Activated naive CD4-positive, alpha-beta T cell treated with anti-CD3 and anti-CD28 coated beads, Interleukin-2, amount 50 U/mL, for 24 hours (primary cell): Measurements from ENCODE around the gene NRDE2.
A peak's percentile ranks its signal among the peaks of the same experiment; 100 is the strongest.

Experiments
- H3K27ac Mint-ChIP-seq: one replicate; pipeline ENCODE4 v1.8.0; 2021; ENCODE audit warnings: mild to moderate bottlenecking, mixed read lengths
- H3K27me3 Mint-ChIP-seq: one replicate; pipeline ENCODE4 v1.8.0; 2021; ENCODE audit warnings: mixed read lengths
- H3K36me3 Mint-ChIP-seq: one replicate; pipeline ENCODE4 v1.8.0; 2021; ENCODE audit warnings: mixed read lengths
- H3K4me1 Mint-ChIP-seq: one replicate; pipeline ENCODE4 v1.8.0; 2021; ENCODE audit warnings: mixed read lengths
- H3K4me3 Mint-ChIP-seq: one replicate; pipeline ENCODE4 v1.8.0; 2021; ENCODE audit warnings: mild to moderate bottlenecking, mixed read lengths
- H3K9me3 Mint-ChIP-seq: one replicate; pipeline ENCODE4 v1.8.0; 2021; ENCODE audit warnings: mixed read lengths

The NRDE2 gene

DNA sequence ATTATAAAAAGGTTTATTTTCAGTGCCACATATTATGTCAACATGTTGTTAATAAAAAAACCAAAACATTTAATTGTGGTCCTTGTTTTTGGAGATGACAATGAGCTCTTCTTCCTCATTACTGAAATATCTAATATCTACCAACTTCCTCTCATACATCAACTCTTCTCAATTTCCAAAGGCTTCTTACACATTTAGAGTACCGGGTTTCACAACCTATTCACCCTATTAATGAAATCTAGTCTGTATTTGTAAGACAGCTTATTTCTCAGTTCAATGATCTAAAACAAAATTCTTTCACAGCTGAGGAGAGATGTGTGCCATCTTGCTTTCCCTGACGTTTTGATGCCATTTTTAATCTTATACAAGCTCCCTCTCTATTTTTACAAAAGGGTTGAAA, 14.5 kb downstream of the NRDE2 start:
- Mint-ChIP-seq H3K27ac (peak overlapping the region; percentile 79), H3K36me3 (peaks cover 28% of the 10 kb centered on the region), H3K4me3 (no peak overlapping the region), H3K4me1 (peaks cover 34% of the 10 kb centered on the region), H3K27me3 (no peaks in the 10 kb centered on the region), H3K9me3 (peaks cover 12% of the 10 kb centered on the region)

DNA sequence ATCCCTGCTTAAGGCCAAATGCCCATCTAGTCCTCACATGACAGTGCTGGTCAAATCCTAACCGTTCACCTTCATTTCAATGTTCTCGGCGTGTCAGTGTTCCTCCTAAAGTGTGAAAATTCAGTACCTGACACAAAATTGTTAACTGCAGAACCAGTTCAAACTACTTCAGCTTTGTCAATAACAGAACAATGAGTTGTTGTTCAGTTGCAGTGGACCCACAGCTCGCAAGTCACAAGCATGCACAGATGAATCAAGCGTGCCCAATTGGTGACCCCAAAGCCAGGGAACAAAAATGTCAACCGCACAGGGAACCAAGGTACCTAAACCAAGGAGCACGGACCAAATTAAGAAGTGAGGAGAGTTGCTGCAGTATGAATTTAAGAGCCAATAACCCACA, 23.2 kb downstream of the NRDE2 start:
- peaks cover 20% of the 10 kb centered on the region for H3K36me3 Mint-ChIP-seq
- H3K27ac Mint-ChIP-seq: peak overlapping the region; percentile 35
- no peak overlapping the region for H3K4me3 Mint-ChIP-seq
- no peaks in the 10 kb centered on the region for H3K4me1 Mint-ChIP-seq
- no peaks in the 10 kb centered on the region for H3K27me3 Mint-ChIP-seq
- H3K9me3 Mint-ChIP-seq: no peaks in the 10 kb centered on the region

DNA sequence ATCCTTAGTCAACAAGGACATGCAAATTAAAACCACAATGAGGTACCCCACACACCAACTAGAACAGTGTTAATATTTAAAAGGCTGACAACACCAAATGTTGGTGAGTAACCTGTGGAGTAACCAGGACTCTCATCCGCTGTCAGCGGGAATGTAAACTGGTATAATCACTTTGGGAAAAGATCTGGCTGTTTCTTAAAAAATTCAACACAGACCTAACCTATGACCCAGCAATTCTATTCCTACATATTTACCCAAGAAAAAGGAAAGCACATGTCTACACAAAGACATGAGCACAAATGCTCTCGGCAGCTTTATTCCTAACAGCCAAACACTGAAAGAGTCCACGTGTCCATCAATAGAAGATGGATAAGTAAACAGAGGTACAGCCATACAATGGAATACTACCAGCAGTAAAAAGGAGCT, 26.6 kb downstream of the NRDE2 start:
- Mint-ChIP-seq H3K27ac (no peak overlapping the region), H3K4me1 (peaks cover 22% of the 10 kb centered on the region), H3K27me3 (no peaks in the 10 kb centered on the region), H3K4me3 (no peak overlapping the region), H3K9me3 (no peaks in the 10 kb centered on the region), H3K36me3 (peaks cover 19% of the 10 kb centered on the region)

- H3K27ac Mint-ChIP-seq: no peak overlapping the region
- H3K36me3 Mint-ChIP-seq: peaks cover 16% of the 10 kb centered on the region
- no peaks in the 10 kb centered on the region for H3K27me3 Mint-ChIP-seq
- H3K4me3 Mint-ChIP-seq: no peak overlapping the region
- peaks cover 23% of the 10 kb centered on the region for H3K4me1 Mint-ChIP-seq
- H3K9me3 Mint-ChIP-seq: no peaks in the 10 kb centered on the region
These were observed 27.2 kb downstream of the NRDE2 start for GRCh38 chr14:90304502-90304901.

DNA sequence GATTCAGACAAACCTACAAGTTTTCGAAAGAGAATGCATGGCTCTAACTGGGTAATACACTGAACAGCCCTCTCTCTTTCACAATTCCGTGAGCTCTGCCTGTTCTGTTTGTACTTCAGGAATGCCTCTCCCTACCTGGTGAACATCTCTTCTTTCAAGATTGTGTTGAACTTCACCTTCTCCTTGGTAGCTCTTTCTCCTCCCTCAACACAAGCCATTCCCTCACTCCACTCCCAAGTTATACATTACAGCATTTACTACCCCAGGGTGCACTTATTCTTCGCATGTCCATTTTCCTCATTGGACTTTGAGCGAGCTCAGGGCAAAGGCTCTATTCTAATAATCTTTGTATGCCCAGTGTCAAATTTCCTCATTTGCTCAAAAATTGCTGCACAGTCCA, 28.3 kb downstream of the NRDE2 start:
- Mint-ChIP-seq H3K4me3 (no peak overlapping the region), H3K27me3 (no peaks in the 10 kb centered on the region), H3K9me3 (no peaks in the 10 kb centered on the region), H3K27ac (no peak overlapping the region), H3K36me3 (peaks cover 8% of the 10 kb centered on the region), H3K4me1 (peaks cover 23% of the 10 kb centered on the region)

DNA sequence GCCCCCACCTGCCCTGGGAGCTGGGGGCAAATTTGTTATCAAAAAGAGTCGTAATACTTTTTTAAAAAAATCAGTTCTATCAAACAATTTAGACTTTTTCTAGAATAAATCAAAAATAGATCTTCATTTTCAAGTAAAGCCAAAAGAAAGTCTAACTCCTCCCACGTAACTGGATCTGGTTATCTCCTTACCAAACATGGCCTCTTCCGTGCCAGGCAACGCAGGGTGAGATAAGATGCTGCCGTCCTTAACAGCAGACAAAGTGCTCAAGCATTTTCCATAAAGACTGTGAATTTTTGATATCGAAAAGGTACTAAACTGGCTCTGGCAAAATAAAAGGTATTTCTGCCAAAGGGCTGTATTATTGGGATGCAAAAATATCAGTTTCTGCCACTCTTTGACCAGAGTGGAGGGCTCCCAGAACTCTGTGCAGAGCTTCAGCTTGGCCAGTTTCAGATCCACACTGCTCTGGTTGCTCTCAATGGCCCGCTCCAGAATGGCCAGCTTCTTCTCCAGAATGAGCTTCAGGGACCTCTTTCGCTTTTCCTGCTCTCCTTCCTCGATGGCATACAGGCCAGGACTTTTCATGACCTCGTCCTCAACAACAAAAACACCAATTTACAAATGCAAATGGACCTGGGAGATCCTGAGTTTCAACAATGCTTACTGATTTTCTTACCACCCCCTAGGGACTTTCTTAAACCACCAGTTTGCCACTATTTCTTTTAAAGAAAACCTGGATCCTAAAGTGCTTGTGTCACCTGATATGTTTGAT, 29.0 kb downstream of the NRDE2 start:
- H3K4me1 Mint-ChIP-seq: peaks cover 23% of the 10 kb centered on the region
- no peak overlapping the region for H3K4me3 Mint-ChIP-seq
- no peaks in the 10 kb centered on the region for H3K9me3 Mint-ChIP-seq
- no peaks in the 10 kb centered on the region for H3K27me3 Mint-ChIP-seq
- no peak overlapping the region for H3K27ac Mint-ChIP-seq
- H3K36me3 Mint-ChIP-seq: peaks cover 6% of the 10 kb centered on the region

DNA sequence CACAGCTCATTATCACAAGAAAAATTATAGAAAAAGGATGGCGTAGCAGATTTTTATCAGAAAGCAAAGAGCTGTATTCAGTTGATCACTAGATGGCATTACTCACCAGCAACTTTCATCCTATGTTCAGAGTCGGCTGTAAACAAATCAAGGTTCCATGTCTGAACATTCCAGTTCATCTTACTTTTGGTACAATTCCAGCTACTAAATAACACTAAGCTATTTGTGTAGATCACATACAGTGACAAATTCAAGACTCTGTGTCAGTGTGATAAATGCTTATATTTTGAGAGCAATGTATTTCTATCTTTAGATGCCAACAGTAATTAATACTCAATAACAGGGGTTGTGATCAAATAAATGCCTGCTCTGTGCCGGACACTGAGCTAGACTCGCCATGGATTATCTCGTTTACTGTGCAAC, 30.1 kb downstream of the NRDE2 start:
- Mint-ChIP-seq H3K4me1 (peaks cover 23% of the 10 kb centered on the region), H3K36me3 (peaks cover 7% of the 10 kb centered on the region), H3K4me3 (no peak overlapping the region), H3K27me3 (no peaks in the 10 kb centered on the region), H3K27ac (peak overlapping the region; percentile 55), H3K9me3 (no peaks in the 10 kb centered on the region)

- Mint-ChIP-seq H3K9me3 (no peaks in the 10 kb centered on the region), H3K27me3 (no peaks in the 10 kb centered on the region), H3K27ac (peak overlapping the region; percentile 30), H3K4me3 (no peak overlapping the region), H3K36me3 (peaks cover 10% of the 10 kb centered on the region), H3K4me1 (peaks cover 23% of the 10 kb centered on the region)
These were observed 30.6 kb downstream of the NRDE2 start for GRCh38 chr14:90301122-90301521.

DNA sequence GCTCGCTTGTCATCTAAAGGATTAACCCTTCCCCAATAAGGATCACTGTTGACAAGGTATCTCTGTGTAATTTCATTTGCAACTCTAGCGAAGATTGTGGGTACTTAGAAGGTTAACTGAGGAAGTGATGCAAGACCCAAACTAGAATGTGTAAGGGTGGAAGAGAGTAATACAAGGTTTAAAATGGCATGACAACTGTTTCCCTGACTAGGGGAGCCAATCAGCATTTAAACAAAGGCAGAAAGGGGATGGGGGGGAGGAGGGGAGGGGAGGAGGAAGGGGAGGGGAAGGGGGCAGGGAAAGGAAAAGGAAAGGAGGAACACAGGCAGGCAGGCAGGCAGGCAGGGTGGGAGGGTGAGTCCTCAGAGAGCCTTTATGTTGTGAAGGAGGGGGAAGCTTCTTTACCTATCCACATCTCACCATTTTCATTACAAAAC, 31.1 kb downstream of the NRDE2 start:
- no peaks in the 10 kb centered on the region for H3K27me3 Mint-ChIP-seq
- H3K36me3 Mint-ChIP-seq: peaks cover 10% of the 10 kb centered on the region
- peaks cover 23% of the 10 kb centered on the region for H3K4me1 Mint-ChIP-seq
- no peaks in the 10 kb centered on the region for H3K9me3 Mint-ChIP-seq
- H3K4me3 Mint-ChIP-seq: no peak overlapping the region
- peak overlapping the region; percentile 85 for H3K27ac Mint-ChIP-seq

GRCh38 chr14:90299408-90299807, 32.3 kb downstream of the NRDE2 start:
- Mint-ChIP-seq H3K4me1 (peaks cover 23% of the 10 kb centered on the region), H3K27ac (no peak overlapping the region), H3K9me3 (no peaks in the 10 kb centered on the region), H3K4me3 (no peak overlapping the region), H3K27me3 (no peaks in the 10 kb centered on the region), H3K36me3 (peaks cover 9% of the 10 kb centered on the region)

GRCh38 chr14:90297876-90298629, 33.7 kb downstream of the NRDE2 start:
- Mint-ChIP-seq H3K27ac (peak overlapping the region; percentile 23), H3K27me3 (no peaks in the 10 kb centered on the region), H3K4me1 (peaks cover 23% of the 10 kb centered on the region), H3K9me3 (no peaks in the 10 kb centered on the region), H3K4me3 (no peak overlapping the region), H3K36me3 (peaks cover 13% of the 10 kb centered on the region)

GRCh38 chr14:90296641-90297040, 35.1 kb downstream of the NRDE2 start:
- H3K9me3 Mint-ChIP-seq: no peaks in the 10 kb centered on the region
- H3K36me3 Mint-ChIP-seq: peaks cover 13% of the 10 kb centered on the region
- H3K27ac Mint-ChIP-seq: no peak overlapping the region
- H3K27me3 Mint-ChIP-seq: no peaks in the 10 kb centered on the region
- H3K4me3 Mint-ChIP-seq: no peak overlapping the region
- H3K4me1 Mint-ChIP-seq: peaks cover 15% of the 10 kb centered on the region

DNA sequence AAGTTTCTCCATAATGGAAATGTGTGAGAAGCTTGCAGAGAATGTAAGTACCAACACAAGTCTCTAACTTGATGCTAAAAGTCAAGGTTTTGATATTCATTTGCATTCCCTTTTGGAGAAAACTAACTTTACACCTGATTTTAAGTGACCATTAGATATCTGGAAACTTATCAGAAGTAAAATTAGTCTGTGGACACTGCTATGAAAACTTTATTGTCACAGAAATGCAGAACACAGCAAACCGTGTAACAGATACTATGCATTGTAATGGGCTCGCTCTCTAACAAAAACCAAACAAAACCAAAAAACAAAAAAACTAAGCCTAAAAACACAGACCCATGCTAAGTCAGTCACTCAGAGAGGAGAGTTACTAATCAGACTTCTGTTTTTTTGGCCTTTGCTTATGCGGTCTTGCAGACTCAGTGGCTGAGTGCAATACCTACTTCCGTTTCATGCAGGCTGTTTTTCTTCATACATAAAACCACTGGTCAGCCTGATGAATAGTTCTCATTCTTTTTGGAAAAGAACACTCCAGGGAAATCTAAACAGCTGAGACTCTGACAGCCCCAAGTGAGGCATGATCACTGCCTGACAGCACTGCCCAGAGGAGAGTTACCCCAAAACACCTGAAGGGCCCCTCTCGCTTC, 35.7 kb downstream of the NRDE2 start:
- peaks cover 13% of the 10 kb centered on the region for H3K36me3 Mint-ChIP-seq
- H3K9me3 Mint-ChIP-seq: no peaks in the 10 kb centered on the region
- H3K4me3 Mint-ChIP-seq: no peak overlapping the region
- H3K4me1 Mint-ChIP-seq: peaks cover 9% of the 10 kb centered on the region
- H3K27ac Mint-ChIP-seq: no peak overlapping the region
- no peaks in the 10 kb centered on the region for H3K27me3 Mint-ChIP-seq

GRCh38 chr14:90294872-90295271, 36.9 kb downstream of the NRDE2 start:
- Mint-ChIP-seq H3K36me3 (peaks cover 9% of the 10 kb centered on the region), H3K4me1 (no peaks in the 10 kb centered on the region), H3K27me3 (no peaks in the 10 kb centered on the region), H3K4me3 (no peak overlapping the region), H3K9me3 (no peaks in the 10 kb centered on the region), H3K27ac (no peak overlapping the region)

DNA sequence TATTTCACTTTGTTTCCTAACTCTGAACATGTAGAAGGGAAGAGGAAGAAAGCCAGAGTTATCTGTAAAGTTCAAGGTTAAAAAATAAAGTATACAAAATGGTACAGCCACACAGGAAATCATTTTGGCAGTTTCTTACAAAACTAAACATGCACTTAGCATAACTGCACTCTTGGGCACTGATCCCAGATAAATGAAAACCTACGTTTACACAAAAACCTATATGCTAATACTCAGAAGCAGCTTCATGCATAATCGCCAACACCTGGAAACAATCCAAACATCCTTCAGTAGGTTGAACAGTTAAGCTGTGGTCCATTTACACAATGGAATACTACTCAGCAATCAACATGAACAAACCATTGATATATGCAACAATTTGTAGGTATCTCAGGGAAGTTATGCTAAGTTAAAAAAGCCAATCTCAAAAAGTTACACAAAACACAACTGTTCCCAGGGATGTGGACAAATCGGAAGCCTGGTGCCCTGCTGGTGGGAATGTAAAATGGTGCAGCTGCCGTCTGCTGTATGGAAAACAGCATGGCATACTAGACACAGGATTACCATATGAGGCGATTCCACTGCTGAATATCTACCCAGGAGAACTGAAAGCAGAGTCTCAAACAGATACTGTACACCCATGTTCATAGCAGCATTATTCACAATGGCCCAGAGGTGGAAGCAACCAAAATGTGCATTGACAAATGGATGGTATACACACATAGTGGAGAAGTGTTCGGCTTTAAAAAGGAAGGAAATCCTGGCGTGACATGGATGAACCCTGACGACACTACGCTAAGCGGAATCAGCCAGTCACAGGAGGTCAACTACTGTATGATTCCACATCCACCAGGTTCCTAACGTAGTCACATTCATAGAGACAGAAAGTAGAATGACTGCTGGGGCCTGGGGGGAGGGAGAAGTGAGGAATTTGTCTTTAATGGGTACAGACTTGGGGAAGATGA, 37.7 kb downstream of the NRDE2 start:
- H3K36me3 Mint-ChIP-seq: peaks cover 9% of the 10 kb centered on the region
- H3K27ac Mint-ChIP-seq: peak overlapping the region; percentile 13
- no peak overlapping the region for H3K4me3 Mint-ChIP-seq
- H3K27me3 Mint-ChIP-seq: no peaks in the 10 kb centered on the region
- H3K9me3 Mint-ChIP-seq: no peaks in the 10 kb centered on the region
- H3K4me1 Mint-ChIP-seq: no peaks in the 10 kb centered on the region
